ENCODE measurements around the gene SENP2.
"Not testable (repeated sequence)": the region's sequence is repeated elsewhere in the genome, so short reads cannot be mapped to it uniquely, and the experiment has no call there.

The SENP2 gene

GRCh38 chr3:185559706-185560090 lies 26.4 kb upstream of the SENP2 start:
- Histone ChIP-seq H3K9me3 (replicated peaks; ENCODE audit: low read length) (no peaks in the 10 kb centered on the region), H3K27me3 (ENCODE audit: control insufficient read depth, insufficient read depth, low read length) (peaks cover 11% of the 10 kb centered on the region), H3K4me3 (ENCODE audit: low read length) (no peak overlapping the region), H3K4me2 (ENCODE audit: low read length) (no peak overlapping the region), H3K36me3 (ENCODE audit: insufficient read depth, low read length) (no peaks in the 10 kb centered on the region), H3K4me1 (ENCODE audit: control insufficient read depth, insufficient read depth, low read length) (peaks cover 14% of the 10 kb centered on the region), H3K9ac (ENCODE audit: low read depth, low read length) (no peak overlapping the region)

- Histone ChIP-seq H3K4me2 (ENCODE audit: low read length) (no peak overlapping the region), H3K4me3 (ENCODE audit: low read length) (no peak overlapping the region), H3K4me1 (ENCODE audit: control insufficient read depth, insufficient read depth, low read length) (peaks cover 14% of the 10 kb centered on the region)
These were observed 25.4 kb upstream of the SENP2 start for GRCh38 chr3:185560676-185561075.

GRCh38 chr3:185561374-185561943 lies 24.6 kb upstream of the SENP2 start:
- peaks cover 14% of the 10 kb centered on the region for H3K4me1 ChIP-seq (ENCODE audit: control insufficient read depth, insufficient read depth, low read length)
- no peak overlapping the region for H3K4me2 ChIP-seq (ENCODE audit: low read length)
- no peak overlapping the region for H3K9ac ChIP-seq (ENCODE audit: low read depth, low read length)
- peaks cover 11% of the 10 kb centered on the region for H3K27me3 ChIP-seq (ENCODE audit: control insufficient read depth, insufficient read depth, low read length)
- no peaks in the 10 kb centered on the region for H3K9me3 ChIP-seq (replicated peaks; ENCODE audit: low read length)
- H3K36me3 ChIP-seq (ENCODE audit: insufficient read depth, low read length): no peaks in the 10 kb centered on the region
- H3K4me3 ChIP-seq (ENCODE audit: low read length): no peak overlapping the region

More at GRCh38 chr3:185560676-185561075, 25.4 kb upstream of the SENP2 start:
- H3K9me3 ChIP-seq (replicated peaks; ENCODE audit: low read length): no peaks in the 10 kb centered on the region
- H3K27me3 ChIP-seq (ENCODE audit: control insufficient read depth, insufficient read depth, low read length): peaks cover 11% of the 10 kb centered on the region
- no peak overlapping the region for H3K9ac ChIP-seq (ENCODE audit: low read depth, low read length)
- no peaks in the 10 kb centered on the region for H3K36me3 ChIP-seq (ENCODE audit: insufficient read depth, low read length)

GRCh38 chr3:185561958-185562357 lies 24.1 kb upstream of the SENP2 start:
- H3K4me1 ChIP-seq (ENCODE audit: control insufficient read depth, insufficient read depth, low read length): peaks cover 14% of the 10 kb centered on the region
- H3K4me3 ChIP-seq (ENCODE audit: low read length): no peak overlapping the region
- H3K9ac ChIP-seq (ENCODE audit: low read depth, low read length): no peak overlapping the region
- no peaks in the 10 kb centered on the region for H3K9me3 ChIP-seq (replicated peaks; ENCODE audit: low read length)
- H3K36me3 ChIP-seq (ENCODE audit: insufficient read depth, low read length): no peaks in the 10 kb centered on the region
- peaks cover 11% of the 10 kb centered on the region for H3K27me3 ChIP-seq (ENCODE audit: control insufficient read depth, insufficient read depth, low read length)
- no peak overlapping the region for H3K4me2 ChIP-seq (ENCODE audit: low read length)

GRCh38 chr3:185572183-185572582 lies 13.9 kb upstream of the SENP2 start:
- peaks cover 15% of the 10 kb centered on the region for H3K27me3 ChIP-seq (ENCODE audit: control insufficient read depth, insufficient read depth, low read length)
- no peak overlapping the region for H3K9ac ChIP-seq (ENCODE audit: low read depth, low read length)
- no peak overlapping the region for H3K4me3 ChIP-seq (ENCODE audit: low read length)
- no peaks in the 10 kb centered on the region for H3K9me3 ChIP-seq (replicated peaks; ENCODE audit: low read length)
- no peaks in the 10 kb centered on the region for H3K36me3 ChIP-seq (ENCODE audit: insufficient read depth, low read length)
- H3K4me1 ChIP-seq (ENCODE audit: control insufficient read depth, insufficient read depth, low read length): no peaks in the 10 kb centered on the region
- H3K4me2 ChIP-seq (ENCODE audit: low read length): no peak overlapping the region

GRCh38 chr3:185575108-185575869 lies 10.8 kb upstream of the SENP2 start:
- H3K9ac ChIP-seq (ENCODE audit: low read depth, low read length); H3K4me2 ChIP-seq (ENCODE audit: low read length); H3K4me3 ChIP-seq (ENCODE audit: low read length); H3K4me1 ChIP-seq (ENCODE audit: control insufficient read depth, insufficient read depth, low read length); H3K36me3 ChIP-seq (ENCODE audit: insufficient read depth, low read length); H3K9me3 ChIP-seq (replicated peaks; ENCODE audit: low read length): not testable (repeated sequence)
- peaks cover 15% of the 10 kb centered on the region for H3K27me3 ChIP-seq (ENCODE audit: control insufficient read depth, insufficient read depth, low read length)

GRCh38 chr3:185582236-185582635 lies 3.9 kb upstream of the SENP2 start:
- H3K4me1 ChIP-seq (ENCODE audit: control insufficient read depth, insufficient read depth, low read length): peaks cover 4% of the 10 kb centered on the region
- H3K4me2 ChIP-seq (ENCODE audit: low read length): no peak overlapping the region
- no peaks in the 10 kb centered on the region for H3K27me3 ChIP-seq (ENCODE audit: control insufficient read depth, insufficient read depth, low read length)
- H3K9ac ChIP-seq (ENCODE audit: low read depth, low read length): no peak overlapping the region
- no peaks in the 10 kb centered on the region for H3K9me3 ChIP-seq (replicated peaks; ENCODE audit: low read length)
- H3K36me3 ChIP-seq (ENCODE audit: insufficient read depth, low read length): no peaks in the 10 kb centered on the region
- no peak overlapping the region for H3K4me3 ChIP-seq (ENCODE audit: low read length)

- no peaks in the 10 kb centered on the region for H3K9me3 ChIP-seq (replicated peaks; ENCODE audit: low read length)
- H3K4me1 ChIP-seq (ENCODE audit: control insufficient read depth, insufficient read depth, low read length): peaks cover 4% of the 10 kb centered on the region
- H3K36me3 ChIP-seq (ENCODE audit: insufficient read depth, low read length): no peaks in the 10 kb centered on the region
- H3K4me2 ChIP-seq (ENCODE audit: low read length): no peak overlapping the region
- H3K4me3 ChIP-seq (ENCODE audit: low read length): no peak overlapping the region
- no peaks in the 10 kb centered on the region for H3K27me3 ChIP-seq (ENCODE audit: control insufficient read depth, insufficient read depth, low read length)
- no peak overlapping the region for H3K9ac ChIP-seq (ENCODE audit: low read depth, low read length)
These were observed 3.2 kb upstream of the SENP2 start for GRCh38 chr3:185582871-185583270.

- Histone ChIP-seq H3K4me1 (ENCODE audit: control insufficient read depth, insufficient read depth, low read length) (peaks cover 9% of the 10 kb centered on the region), H3K4me3 (ENCODE audit: low read length) (no peak overlapping the region), H3K9me3 (replicated peaks; ENCODE audit: low read length) (no peaks in the 10 kb centered on the region), H3K36me3 (ENCODE audit: insufficient read depth, low read length) (peaks cover 4% of the 10 kb centered on the region), H3K27me3 (ENCODE audit: control insufficient read depth, insufficient read depth, low read length) (no peaks in the 10 kb centered on the region), H3K4me2 (ENCODE audit: low read length) (no peak overlapping the region), H3K9ac (ENCODE audit: low read depth, low read length) (no peak overlapping the region)
These were observed 2.2 kb upstream of the SENP2 start for GRCh38 chr3:185583925-185584324.

GRCh38 chr3:185584686-185585085 lies 1.4 kb upstream of the SENP2 start:
- Histone ChIP-seq H3K9me3 (replicated peaks; ENCODE audit: low read length) (no peaks in the 10 kb centered on the region), H3K9ac (ENCODE audit: low read depth, low read length) (no peak overlapping the region), H3K36me3 (ENCODE audit: insufficient read depth, low read length) (peaks cover 4% of the 10 kb centered on the region), H3K4me3 (ENCODE audit: low read length) (no peak overlapping the region), H3K4me2 (ENCODE audit: low read length) (no peak overlapping the region), H3K27me3 (ENCODE audit: control insufficient read depth, insufficient read depth, low read length) (no peaks in the 10 kb centered on the region), H3K4me1 (ENCODE audit: control insufficient read depth, insufficient read depth, low read length) (peaks cover 9% of the 10 kb centered on the region)

GRCh38 chr3:185585518-185585858 lies 607 bp upstream of the SENP2 start:
- H3K27me3 ChIP-seq (ENCODE audit: control insufficient read depth, insufficient read depth, low read length): no peaks in the 10 kb centered on the region
- peak overlapping the region; percentile 46 for H3K9ac ChIP-seq (ENCODE audit: low read depth, low read length)
- peaks cover 9% of the 10 kb centered on the region for H3K4me1 ChIP-seq (ENCODE audit: control insufficient read depth, insufficient read depth, low read length)
- H3K36me3 ChIP-seq (ENCODE audit: insufficient read depth, low read length): peaks cover 4% of the 10 kb centered on the region
- peak overlapping the region; percentile 89 for H3K4me3 ChIP-seq (ENCODE audit: low read length)
- peak overlapping the region; percentile 88 for H3K4me2 ChIP-seq (ENCODE audit: low read length)
- H3K9me3 ChIP-seq (replicated peaks; ENCODE audit: low read length): no peaks in the 10 kb centered on the region

GRCh38 chr3:185586686-185587039 lies 568 bp downstream of the SENP2 start:
- Histone ChIP-seq H3K27me3 (ENCODE audit: control insufficient read depth, insufficient read depth, low read length) (no peaks in the 10 kb centered on the region), H3K9ac (ENCODE audit: low read depth, low read length) (peak overlapping the region; percentile 94), H3K36me3 (ENCODE audit: insufficient read depth, low read length) (peaks cover 4% of the 10 kb centered on the region), H3K4me2 (ENCODE audit: low read length) (peak overlapping the region; percentile 96), H3K4me1 (ENCODE audit: control insufficient read depth, insufficient read depth, low read length) (peaks cover 9% of the 10 kb centered on the region), H3K4me3 (ENCODE audit: low read length) (peak overlapping the region; percentile 89), H3K9me3 (replicated peaks; ENCODE audit: low read length) (no peaks in the 10 kb centered on the region)
